Measurements from ENCODE around the gene TTLL3. TPM values are rescaled to one million over a fixed set of nuclear protein-coding genes. Genes with fewer than 3 reads are reported as not detected.

TTLL3 gene
- total and polyA plus RNA-seq, 2 donors (not counting 3 experiments of a cell fraction or from before 2014, with no cell fraction given): 43.5 to 65.2 TPM

DNA sequence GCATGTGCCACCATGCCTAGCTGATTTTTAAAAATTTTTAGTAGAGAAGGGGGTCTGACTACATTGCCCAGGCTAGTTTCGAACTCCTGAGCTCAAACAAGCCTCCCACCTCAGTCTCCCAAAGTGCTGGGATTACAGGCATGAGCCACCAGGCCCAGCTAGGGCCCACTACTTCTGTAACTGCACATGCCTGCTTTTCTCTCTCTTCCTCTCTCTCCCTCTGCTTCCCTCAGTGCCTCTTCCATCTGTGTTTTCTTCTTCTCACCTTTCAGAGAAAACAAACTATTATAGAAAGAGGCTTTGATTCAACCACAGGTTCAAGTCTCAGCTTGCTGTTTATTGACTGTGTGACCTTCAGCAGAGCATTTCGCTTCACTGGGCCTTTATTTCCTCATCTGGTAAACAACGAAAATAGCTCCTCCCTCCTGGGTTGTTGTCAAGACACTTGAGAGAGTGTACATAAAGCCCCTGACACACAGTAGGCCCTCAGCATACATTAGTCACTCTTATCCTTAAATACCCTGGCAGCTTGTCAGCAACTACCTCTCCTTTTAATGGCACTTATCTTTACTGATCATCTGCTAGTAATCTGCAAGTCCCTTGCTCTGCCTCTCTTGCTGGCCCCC is 28.0 kb upstream of the TTLL3 start:
- Histone ChIP-seq H3K4me3 (replicated peaks in 1 of 3; ENCODE audit: insufficient read depth in 1 of 3, low read depth in 1 of 3, low read length in 3 of 3) (no peak overlapping the region), H3K4me2 (ENCODE audit: insufficient read depth, low read length) (no peak overlapping the region), H3K4me1 (ENCODE audit: control insufficient read depth, extremely low read depth, insufficient read depth, low read length) (no peaks in the 10 kb centered on the region), H3K27me3 (ENCODE audit: control insufficient read depth in 2 of 2, insufficient read depth in 2 of 2, low read length in 2 of 2) (no peaks in the 10 kb centered on the region), H3K36me3 (ENCODE audit: control insufficient read depth in 2 of 2, extremely low read depth in 1 of 2, insufficient read depth in 2 of 2, low read length in 2 of 2) (peaks cover 0 to 5% of the 10 kb centered on the region in 2 experiments), H3K27ac (ENCODE audit: insufficient read depth, low read depth, low read length) (no peak overlapping the region), H2AFZ (ENCODE audit: low read depth, low read length) (no peak overlapping the region), H3K9me3 (replicated peaks; ENCODE audit: control insufficient read depth, insufficient read depth, low read length) (no peaks in the 10 kb centered on the region), H4K20me1 (replicated peaks; ENCODE audit: control insufficient read depth, extremely low read depth, insufficient read depth, low read length) (no peaks in the 10 kb centered on the region), H3K9ac (replicated peaks; ENCODE audit: extremely low read depth, insufficient read depth, low read length) (no peak overlapping the region), H3K9me1 (replicated peaks; ENCODE audit: control insufficient read depth, extremely low read depth, insufficient read depth, low read length) (no peaks in the 10 kb centered on the region), H3K79me2 (ENCODE audit: control insufficient read depth, insufficient read depth, low read length) (no peaks in the 10 kb centered on the region)
- DNase-seq (ENCODE audit: low read depth, low spot score) (no peak), FAIRE-seq (no peak)
- TF ChIP-seq, protein P1, sequence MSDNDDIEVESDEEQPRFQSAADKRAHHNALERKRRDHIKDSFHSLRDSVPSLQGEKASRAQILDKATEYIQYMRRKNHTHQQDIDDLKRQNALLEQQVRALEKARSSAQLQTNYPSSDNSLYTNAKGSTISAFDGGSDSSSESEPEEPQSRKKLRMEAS (IDR thresholded peaks at IDR 0.05; ENCODE audit: insufficient read depth, insufficient read length): no peak
- no peak for TF ChIP-seq POLR2A (IDR thresholded peaks at IDR 0.05; ENCODE audit: low read depth, low read length)
- TF ChIP-seq JUN (IDR thresholded peaks at IDR 0.05; ENCODE audit: borderline replicate concordance, insufficient read depth, insufficient read length, low read depth): no peak
- TF ChIP-seq, protein P2, sequence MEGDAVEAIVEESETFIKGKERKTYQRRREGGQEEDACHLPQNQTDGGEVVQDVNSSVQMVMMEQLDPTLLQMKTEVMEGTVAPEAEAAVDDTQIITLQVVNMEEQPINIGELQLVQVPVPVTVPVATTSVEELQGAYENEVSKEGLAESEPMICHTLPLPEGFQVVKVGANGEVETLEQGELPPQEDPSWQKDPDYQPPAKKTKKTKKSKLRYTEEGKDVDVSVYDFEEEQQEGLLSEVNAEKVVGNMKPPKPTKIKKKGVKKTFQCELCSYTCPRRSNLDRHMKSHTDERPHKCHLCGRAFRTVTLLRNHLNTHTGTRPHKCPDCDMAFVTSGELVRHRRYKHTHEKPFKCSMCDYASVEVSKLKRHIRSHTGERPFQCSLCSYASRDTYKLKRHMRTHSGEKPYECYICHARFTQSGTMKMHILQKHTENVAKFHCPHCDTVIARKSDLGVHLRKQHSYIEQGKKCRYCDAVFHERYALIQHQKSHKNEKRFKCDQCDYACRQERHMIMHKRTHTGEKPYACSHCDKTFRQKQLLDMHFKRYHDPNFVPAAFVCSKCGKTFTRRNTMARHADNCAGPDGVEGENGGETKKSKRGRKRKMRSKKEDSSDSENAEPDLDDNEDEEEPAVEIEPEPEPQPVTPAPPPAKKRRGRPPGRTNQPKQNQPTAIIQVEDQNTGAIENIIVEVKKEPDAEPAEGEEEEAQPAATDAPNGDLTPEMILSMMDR (IDR thresholded peaks at IDR 0.05; ENCODE audit: extremely low read depth in 1 of 2, insufficient read depth in 1 of 2, low read depth in 1 of 2, low read length in 2 of 2): no peak
- TF ChIP-seq EZH2 (IDR thresholded peaks at IDR 0.05; ENCODE audit: borderline replicate concordance, low read depth, low read length, severe bottlenecking): no peak
- TF ChIP-seq FOS (IDR thresholded peaks at IDR 0.05; ENCODE audit: borderline replicate concordance, insufficient read depth, low read length): no peak
- TF ChIP-seq MYC (IDR thresholded peaks at IDR 0.05; ENCODE audit: low read depth, low read length): no peak
- no peak for TF ChIP-seq GATA2 (IDR thresholded peaks at IDR 0.05; ENCODE audit: insufficient read depth, insufficient read length, low read depth, low read length)
- no peak for TF ChIP-seq POLR2AphosphoS5 (IDR thresholded peaks at IDR 0.05; ENCODE audit: insufficient read depth, low read depth, low read length)
- ChIA-PET POLR2A (no interaction called here), CTCF (interaction anchor here (0.6 to 1.5 kb wide), 3 partner anchors 9 to 164 kb away, joined by 3 to 4 read pairs (median 3); partner anchors contain the start of gene TADA3)
- dilution Hi-C loops (cut with MboI; ENCODE audit: extremely low pct_ligation_motif_present, low sequenced_read_pairs) (no loop called here), intact Hi-C loops (cut with micrococcal nuclease) (no loop called here)
- BruUV-seq (replicated peaks): no TSS peak

Measured in endothelial cell of umbilical vein (primary cell).